Measurements from ENCODE around the gene MGAT3. TPM values are rescaled to one million over a fixed set of nuclear protein-coding genes. Genes with fewer than 3 reads are reported as not detected.
A peak's percentile ranks its signal among the peaks of the same experiment; 100 is the strongest.
"Not testable (repeated sequence)": the region's sequence is repeated elsewhere in the genome, so short reads cannot be mapped to it uniquely, and the experiment has no call there.

MGAT3 gene
- total RNA-seq, 4 donors from 2014 or later: 0.08 to 1.3 (median 0.62) TPM

GRCh38 chr22:39501644-39502108 lies 44.9 kb downstream of the MGAT3 start:
- 28 to 38% methylated on average over 10 to 11 of the region's 13 CpGs for WGBS, 2 donors
- no peak for DNase-seq
- intact Hi-C loops (cut with DNase I): no loop called here

GRCh38 chr22:39502109-39502788 lies 45.4 kb downstream of the MGAT3 start, which contains the start of gene MIEF1:
MIEF1 (plus strand) TSS chr22:39502290; CDS start chr22:39511295, 9,005 bp downstream.
- TF ChIP-seq CTCF (IDR thresholded peaks at IDR 0.05) (peak in 1 of 6 experiments; percentile 8), POLR2A (IDR thresholded peaks at IDR 0.05) (peak in 1 of 4 donors; percentile 58)
- intact Hi-C loops (cut with DNase I): no loop called here
- DNase-seq: peak; percentile 88
- WGBS, 2 donors: 0% methylated on average over 22 of the region's 58 CpGs; no CpG with 5 or more reads in 1 of the 2 donors
- peak within 1 kb of the TSS; percentile 87 to 93 (median 92) for H3K27ac ChIP-seq
- H3K27me3 ChIP-seq: no peaks in the 10 kb centered on the region
- peak within 1 kb of the TSS; percentile 89 to 95 (median 90) for H3K4me3 ChIP-seq
- peaks cover 13 to 34% (median 20%) of the 10 kb centered on the region in 3 donors for H3K36me3 ChIP-seq
- H3K9me3 ChIP-seq: no peaks in the 10 kb centered on the region
- peaks cover 27 to 81% (median 31%) of the 10 kb centered on the region in 3 donors for H3K4me1 ChIP-seq

More at GRCh38 chr22:39501644-39502108, 44.9 kb downstream of the MGAT3 start:
- H3K4me3 ChIP-seq: peak overlapping the region; percentile 89 to 95 (median 90)
- H3K36me3 ChIP-seq: peaks cover 10 to 29% (median 20%) of the 10 kb centered on the region in 3 donors
- peak overlapping the region; percentile 87 to 93 (median 92) for H3K27ac ChIP-seq
- H3K4me1 ChIP-seq: peaks cover 27 to 87% (median 32%) of the 10 kb centered on the region in 3 donors
- no peaks in the 10 kb centered on the region for H3K9me3 ChIP-seq
- TF ChIP-seq CTCF (IDR thresholded peaks at IDR 0.05): no peak
- TF ChIP-seq POLR2A (IDR thresholded peaks at IDR 0.05): no peak
- no peaks in the 10 kb centered on the region for H3K27me3 ChIP-seq

GRCh38 chr22:39502789-39503409 lies 46.1 kb downstream of the MGAT3 start:
- peak overlapping the region; percentile 87 to 93 (median 92) for H3K27ac ChIP-seq
- peaks cover 27 to 75% (median 31%) of the 10 kb centered on the region in 3 donors for H3K4me1 ChIP-seq
- H3K9me3 ChIP-seq: no peaks in the 10 kb centered on the region
- no peak for DNase-seq
- TF ChIP-seq POLR2A (IDR thresholded peaks at IDR 0.05) (no peak), CTCF (IDR thresholded peaks at IDR 0.05) (no peak)
- peaks cover 13 to 41% (median 20%) of the 10 kb centered on the region in 3 donors for H3K36me3 ChIP-seq
- H3K27me3 ChIP-seq: no peaks in the 10 kb centered on the region
- H3K4me3 ChIP-seq: peak overlapping the region; percentile 89 to 95 (median 90)
- intact Hi-C loops (cut with DNase I): no loop called here
- 5 to 10% methylated on average over 14 to 16 of the region's 18 CpGs for WGBS, 2 donors

- Histone ChIP-seq H3K27ac (peak overlapping the region in 2 of 4 donors; percentile 92), H3K9me3 (no peaks in the 10 kb centered on the region), H3K4me1 (peaks cover 24 to 67% (median 28%) of the 10 kb centered on the region in 3 donors), H3K36me3 (peaks cover 13 to 48% (median 20%) of the 10 kb centered on the region in 3 donors), H3K27me3 (no peaks in the 10 kb centered on the region), H3K4me3 (peak overlapping the region; percentile 89 to 95 (median 90))
- intact Hi-C loops (cut with DNase I): no loop called here
- WGBS, 2 donors: 43 to 46% methylated on average over 6 of the region's 6 CpGs
- no peak for DNase-seq
- no peak for TF ChIP-seq POLR2A (IDR thresholded peaks at IDR 0.05)
These were observed 46.8 kb downstream of the MGAT3 start for GRCh38 chr22:39503630-39504029.

- Histone ChIP-seq H3K9me3 (no peaks in the 10 kb centered on the region), H3K36me3 (peaks cover 13 to 53% (median 20%) of the 10 kb centered on the region in 3 donors), H3K27me3 (no peaks in the 10 kb centered on the region), H3K4me1 (peaks cover 22 to 63% (median 28%) of the 10 kb centered on the region in 3 donors), H3K27ac (no peak overlapping the region), H3K4me3 (no peak overlapping the region)
- DNase-seq: no peak
- TF ChIP-seq CTCF (IDR thresholded peaks at IDR 0.05): no peak
- TF ChIP-seq POLR2A (IDR thresholded peaks at IDR 0.05): no peak
- 90 to 91% methylated on average over 11 to 16 of the region's 16 CpGs for WGBS, 2 donors
- intact Hi-C loops (cut with DNase I): no loop called here
These were observed 47.3 kb downstream of the MGAT3 start for GRCh38 chr22:39504071-39504470.

- DNase-seq; H3K4me3 ChIP-seq; H3K27ac ChIP-seq; H3K9me3 ChIP-seq; intact Hi-C loops (cut with DNase I); H3K27me3 ChIP-seq: not testable (repeated sequence)
- peaks cover 16 to 82% (median 26%) of the 10 kb centered on the region in 3 donors for H3K36me3 ChIP-seq
- 75 to 85% methylated on average over 10 of the region's 10 CpGs for WGBS, 2 donors
- peaks cover 8 to 36% (median 14%) of the 10 kb centered on the region in 3 donors for H3K4me1 ChIP-seq
These were observed 50.2 kb downstream of the MGAT3 start for GRCh38 chr22:39507021-39507420.
